Measurements from ENCODE around the gene KCTD17. TPM values are rescaled to one million over a fixed set of nuclear protein-coding genes. Genes with fewer than 3 reads are reported as not detected.

KCTD17 gene
- total RNA-seq, 4 donors from 2014 or later = 0.59 to 31.7 (median 15.4) TPM

DNA sequence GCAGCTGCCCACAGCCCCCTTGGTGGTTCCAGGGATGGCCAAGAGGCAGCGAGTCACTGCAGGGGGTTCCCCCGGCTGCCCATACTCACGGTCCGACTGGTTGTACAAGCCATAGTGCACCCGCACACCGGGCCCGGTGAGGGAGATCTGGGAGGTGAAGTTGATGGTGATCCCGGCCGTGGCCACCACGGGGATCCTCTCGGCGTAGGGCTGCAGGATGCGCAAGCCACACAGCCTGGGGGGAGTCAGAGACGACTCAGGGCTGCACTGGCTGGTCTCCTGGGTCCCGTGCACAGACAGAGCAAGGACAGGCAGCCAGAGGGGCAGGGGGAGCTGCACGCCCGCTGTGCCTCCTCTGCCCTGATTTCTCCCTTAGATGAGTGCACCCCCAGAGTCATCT lies 23.5 kb downstream of the KCTD17 start:
- H3K27ac ChIP-seq = no peak overlapping the region

DNA sequence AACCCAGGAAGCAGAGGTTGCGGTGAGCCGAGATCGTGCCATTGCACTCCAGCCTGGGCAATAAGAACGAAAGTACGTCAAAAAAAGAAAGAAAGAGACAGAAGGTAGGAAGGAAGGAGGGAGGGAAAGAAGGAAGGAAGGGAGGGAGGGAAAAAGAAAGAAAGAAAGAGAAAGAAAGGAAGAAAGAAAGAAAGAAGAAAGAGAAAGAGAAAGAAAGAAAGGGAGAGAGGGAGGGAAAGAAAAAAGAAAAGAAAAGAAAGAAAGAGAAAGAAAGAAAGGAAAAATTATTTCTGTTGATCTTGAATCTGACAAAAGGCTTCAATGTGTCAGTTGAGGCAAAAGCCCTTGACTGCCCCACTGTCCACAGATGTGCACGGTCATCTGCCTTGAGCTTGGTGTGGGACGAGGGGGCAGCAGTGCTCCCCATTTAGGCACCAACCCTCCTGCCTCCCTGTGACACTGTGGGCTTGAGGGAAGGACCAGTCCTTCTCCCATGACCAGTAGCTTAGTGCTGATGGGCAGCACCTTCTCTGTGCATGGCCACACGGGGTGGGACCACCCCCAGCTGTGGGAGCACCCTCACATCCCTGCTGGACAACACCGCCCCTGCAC lies 24.4 kb downstream of the KCTD17 start:
- TF ChIP-seq, protein P1, sequence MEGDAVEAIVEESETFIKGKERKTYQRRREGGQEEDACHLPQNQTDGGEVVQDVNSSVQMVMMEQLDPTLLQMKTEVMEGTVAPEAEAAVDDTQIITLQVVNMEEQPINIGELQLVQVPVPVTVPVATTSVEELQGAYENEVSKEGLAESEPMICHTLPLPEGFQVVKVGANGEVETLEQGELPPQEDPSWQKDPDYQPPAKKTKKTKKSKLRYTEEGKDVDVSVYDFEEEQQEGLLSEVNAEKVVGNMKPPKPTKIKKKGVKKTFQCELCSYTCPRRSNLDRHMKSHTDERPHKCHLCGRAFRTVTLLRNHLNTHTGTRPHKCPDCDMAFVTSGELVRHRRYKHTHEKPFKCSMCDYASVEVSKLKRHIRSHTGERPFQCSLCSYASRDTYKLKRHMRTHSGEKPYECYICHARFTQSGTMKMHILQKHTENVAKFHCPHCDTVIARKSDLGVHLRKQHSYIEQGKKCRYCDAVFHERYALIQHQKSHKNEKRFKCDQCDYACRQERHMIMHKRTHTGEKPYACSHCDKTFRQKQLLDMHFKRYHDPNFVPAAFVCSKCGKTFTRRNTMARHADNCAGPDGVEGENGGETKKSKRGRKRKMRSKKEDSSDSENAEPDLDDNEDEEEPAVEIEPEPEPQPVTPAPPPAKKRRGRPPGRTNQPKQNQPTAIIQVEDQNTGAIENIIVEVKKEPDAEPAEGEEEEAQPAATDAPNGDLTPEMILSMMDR (IDR thresholded peaks at IDR 0.05) = no peak
- TF ChIP-seq POLR2A (IDR thresholded peaks at IDR 0.05) = no peak
- no peak for DNase-seq
- H3K27me3 ChIP-seq = no peaks in the 10 kb centered on the region
- H3K4me3 ChIP-seq = no peak overlapping the region
- H3K36me3 ChIP-seq = no peaks in the 10 kb centered on the region
- intact Hi-C loops (cut with DNase I; ENCODE audit: low total_unique reads) = no loop called here
- no peaks in the 10 kb centered on the region for H3K4me1 ChIP-seq
- H3K9me3 ChIP-seq = no peaks in the 10 kb centered on the region
- H3K27ac ChIP-seq = no peak overlapping the region

More for the DNA sequence above, 23.5 kb downstream of the KCTD17 start:
- H3K4me1 ChIP-seq = no peaks in the 10 kb centered on the region
- TF ChIP-seq, protein P1 (IDR thresholded peaks at IDR 0.05) = no peak
- TF ChIP-seq POLR2A (IDR thresholded peaks at IDR 0.05) = no peak
- intact Hi-C loops (cut with DNase I; ENCODE audit: low total_unique reads) = no loop called here
- no peaks in the 10 kb centered on the region for H3K9me3 ChIP-seq
- no peak for DNase-seq
- H3K27me3 ChIP-seq = peaks cover 5% of the 10 kb centered on the region in 2 donors
- no peak overlapping the region for H3K4me3 ChIP-seq
- H3K36me3 ChIP-seq = no peaks in the 10 kb centered on the region

DNA sequence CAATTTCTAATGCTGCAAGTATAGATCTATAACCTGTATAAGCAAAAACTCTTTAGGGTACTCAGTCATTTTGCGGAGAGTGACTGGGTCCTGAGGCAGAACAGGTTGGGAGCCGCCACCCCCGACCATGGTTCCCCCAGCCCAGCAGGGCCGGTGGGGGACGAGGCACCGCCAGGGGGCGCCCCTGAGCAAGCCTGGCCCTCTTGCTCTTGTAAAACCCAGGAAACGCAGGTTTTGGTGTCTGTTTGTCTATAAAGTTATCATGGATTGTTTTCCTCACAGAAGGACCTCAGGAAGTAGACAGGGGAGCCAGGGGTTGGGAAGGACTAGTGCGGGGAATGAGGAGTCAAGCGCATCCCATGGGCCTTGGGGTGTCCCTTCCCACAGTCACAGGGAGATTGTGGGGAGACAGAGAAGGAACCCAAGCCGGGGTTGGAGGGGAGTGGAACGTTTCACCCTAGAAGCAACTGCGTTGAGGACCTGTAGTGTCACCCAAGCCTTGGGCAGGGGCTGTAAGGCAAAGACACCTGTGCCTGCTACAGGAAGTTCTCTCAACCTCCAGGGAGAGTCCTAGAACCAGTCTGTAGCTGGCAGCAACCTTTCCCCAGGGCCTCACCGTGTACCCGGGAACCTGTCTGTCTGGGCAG lies 26.4 kb downstream of the KCTD17 start:
- no peaks in the 10 kb centered on the region for H3K36me3 ChIP-seq
- H3K27me3 ChIP-seq = no peaks in the 10 kb centered on the region
- H3K4me1 ChIP-seq = no peaks in the 10 kb centered on the region
- H3K4me3 ChIP-seq = no peak overlapping the region
- peak in 1 of 2 donors; percentile 41 for DNase-seq
- TF ChIP-seq, protein P1 (IDR thresholded peaks at IDR 0.05) = peak; percentile 59 to 71 (median 66)
- TF ChIP-seq POLR2A (IDR thresholded peaks at IDR 0.05) = no peak
- no peak overlapping the region for H3K27ac ChIP-seq
- intact Hi-C loops (cut with DNase I; ENCODE audit: low total_unique reads) = no loop called here
- no peaks in the 10 kb centered on the region for H3K9me3 ChIP-seq

DNA sequence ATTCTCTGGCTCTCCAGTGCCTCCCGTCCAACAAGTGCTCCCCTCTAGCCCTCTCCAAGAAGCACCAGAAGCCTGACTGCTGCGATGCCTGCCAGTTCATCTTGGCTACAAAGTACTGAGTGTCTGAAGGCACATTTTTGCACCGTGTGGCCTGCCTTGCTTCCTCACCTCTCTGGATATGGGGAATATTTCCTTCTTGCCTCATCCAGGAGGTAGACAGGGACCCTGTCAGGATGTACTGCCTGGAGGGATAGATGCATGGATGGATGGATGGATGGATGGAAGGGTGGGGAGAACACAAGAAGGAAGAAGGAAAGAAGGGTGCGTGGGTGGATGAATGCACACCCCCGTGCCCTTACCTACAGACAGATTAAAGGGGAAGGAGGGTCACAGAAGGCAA lies 27.6 kb downstream of the KCTD17 start:
- Histone ChIP-seq H3K36me3 (no peaks in the 10 kb centered on the region), H3K27ac (no peak overlapping the region), H3K4me3 (no peak overlapping the region), H3K9me3 (no peaks in the 10 kb centered on the region), H3K4me1 (no peaks in the 10 kb centered on the region), H3K27me3 (no peaks in the 10 kb centered on the region)
- TF ChIP-seq, protein P1 (IDR thresholded peaks at IDR 0.05) = no peak
- no peak for TF ChIP-seq POLR2A (IDR thresholded peaks at IDR 0.05)
- intact Hi-C loops (cut with DNase I; ENCODE audit: low total_unique reads) = no loop called here
- no peak for DNase-seq

DNA sequence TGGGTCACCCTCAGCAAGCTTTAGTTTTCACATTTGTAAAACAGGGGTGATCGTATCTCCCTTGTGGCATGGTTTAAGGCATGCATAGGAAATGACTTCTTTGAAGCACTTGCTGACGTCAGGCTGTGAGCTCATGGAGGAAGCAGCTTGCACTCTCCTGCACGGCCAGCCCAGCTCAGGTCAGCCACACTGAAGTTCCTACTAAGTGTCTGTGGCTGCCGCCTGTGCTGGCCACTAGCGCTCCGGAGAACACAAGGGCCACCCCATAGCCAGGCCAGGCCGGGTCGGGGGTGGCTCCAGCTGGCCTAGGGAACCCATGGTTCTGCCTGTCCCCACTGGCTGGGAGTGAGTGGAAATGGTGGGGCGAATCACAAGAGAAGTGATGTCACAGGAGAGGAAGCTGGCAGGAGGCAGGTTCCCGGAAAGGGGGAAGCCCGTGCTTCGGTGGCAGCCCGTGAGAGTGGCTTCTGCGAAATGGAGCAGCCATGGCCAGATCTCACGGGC lies 28.2 kb downstream of the KCTD17 start:
- no peak for TF ChIP-seq POLR2A (IDR thresholded peaks at IDR 0.05)
- TF ChIP-seq, protein P1 (IDR thresholded peaks at IDR 0.05) = no peak
- Histone ChIP-seq H3K4me3 (no peak overlapping the region), H3K9me3 (no peaks in the 10 kb centered on the region), H3K27me3 (no peaks in the 10 kb centered on the region), H3K36me3 (no peaks in the 10 kb centered on the region), H3K4me1 (no peaks in the 10 kb centered on the region), H3K27ac (no peak overlapping the region)
- intact Hi-C loops (cut with DNase I; ENCODE audit: low total_unique reads) = no loop called here
- DNase-seq = no peak
